HepG2 (cell line): ENCODE results near the gene RTRAF. TPM values are rescaled to one million over a fixed set of nuclear protein-coding genes. Genes with fewer than 3 reads are reported as not detected.

ENCODE experiments used
- ATAC-seq: fragments of 200-7000 bp; cut with Tn5 transposase; 3 replicates; pipeline ENCODE4 v1.9.1; 2020; ENCODE audit warnings: mild to moderate bottlenecking, moderate library complexity
- BruUV-seq: library from RNA; stranded (reverse); fragments of 400-500 nt; replicated peaks from 2 replicates; lab custom pipeline; 2021; lab: Mats Ljungman, UMichigan
- CTCF ChIA-PET: fragments of 300-600 bp; formaldehyde crosslinking; extraction: SDS; loops from one replicate; lab custom pipeline; 2021; ENCODE audit warnings: low total read pairs, inconsistent platforms, low intra/inter-chr PET ratio; lab: Yijun Ruan, JAX
- POLR2A ChIA-PET: fragments of 350-600 bp; sonication (Branson Sonifier 250); formaldehyde crosslinking; loops from one replicate; lab custom pipeline; 2020; ENCODE audit warnings: antibody characterized with exemption, inconsistent platforms; lab: Yijun Ruan, JAX
- DNase-seq: peaks from one replicate; pipeline ENCODE4 v3.0.0-alpha.2; 2015; ENCODE audit warnings: low spot score
- FAIRE-seq: peaks from 3 replicates; lab custom pipeline; 2011; peaks lifted over from hg19 to GRCh38; lab: Jason Lieb, UNC
- H2AFZ ChIP-seq: one replicate; pipeline ENCODE4 v1.6.1; 2011; ENCODE audit warnings: low read length, inconsistent platforms
- H3K27ac ChIP-seq: fragments of 300-600 bp; 3 replicates; pipeline ENCODE4 v1.8.0; 2011; ENCODE audit warnings: mixed run types, mild to moderate bottlenecking, mixed read lengths, low read length, inconsistent platforms; ENCODE audit not compliant: insufficient read depth; ENCODE audit errors: extremely low read length
- H3K27me3 ChIP-seq, 2 experiments: fragments of 200-600 bp in 1 of 2; 2 replicates in 1 of 2; 3 replicates in 1 of 2; pipeline versions ENCODE4 v1.6.0 to v1.8.0; 2011; ENCODE audit warnings: low read length in 2 of 2, mild to moderate bottlenecking in 2 of 2, moderate library complexity in 2 of 2, inconsistent platforms in 1 of 2; ENCODE audit not compliant: insufficient read depth in 2 of 2, control insufficient read depth in 1 of 2
- H3K36me3 ChIP-seq, 2 experiments: fragments of 200-600 bp in 1 of 2; replicated peaks in 1 of 2; 2 replicates in 1 of 2; 3 replicates in 1 of 2; pipeline versions ENCODE4 v1.5.1 to v1.8.0; 2011; ENCODE audit warnings: low read length in 2 of 2, inconsistent platforms in 1 of 2; ENCODE audit not compliant: insufficient read depth in 2 of 2, control insufficient read depth in 1 of 2
- H3K4me1 ChIP-seq: 2 replicates; pipeline ENCODE4 v1.5.1; 2012; ENCODE audit warnings: low read length, inconsistent platforms; ENCODE audit not compliant: insufficient read depth
- H3K4me2 ChIP-seq: 2 replicates; pipeline ENCODE4 v1.6.0; 2011; ENCODE audit warnings: low read depth, low read length, inconsistent platforms
- H3K4me3 ChIP-seq, 3 experiments: fragments of 200-600 bp in 1 of 3; sonication (generic), shearing (Covaris generic) in 1 of 3; replicated peaks in 1 of 3; 2 replicates each; pipeline ENCODE4 v1.5.1; 2011 to 2016; ENCODE audit warnings: low read length in 3 of 3, inconsistent platforms in 2 of 3, low read depth in 2 of 3, mild to moderate bottlenecking in 2 of 3, control low read depth in 1 of 3, mixed read lengths in 1 of 3; ENCODE audit not compliant: insufficient read depth in 1 of 3
- H3K79me2 ChIP-seq: one replicate; pipeline ENCODE4 v1.6.1; 2011; ENCODE audit warnings: low read length, inconsistent platforms; ENCODE audit not compliant: insufficient read depth
- H3K9ac ChIP-seq: 2 replicates; pipeline ENCODE4 v1.6.0; 2011; ENCODE audit warnings: mild to moderate bottlenecking, low read depth, low read length, inconsistent platforms; ENCODE audit not compliant: insufficient read depth
- H3K9me3 ChIP-seq: 2 replicates; pipeline ENCODE4 v1.5.1; 2012; ENCODE audit warnings: mild to moderate bottlenecking, low read length
- H4K20me1 ChIP-seq: 2 replicates; pipeline ENCODE4 v1.6.0; 2011; ENCODE audit warnings: inconsistent platforms, mild to moderate bottlenecking, low read length, moderate library complexity; ENCODE audit not compliant: insufficient read depth
- HNRNPL ChIP-seq: fragments of 200-400 bp; formaldehyde crosslinking; IDR thresholded peaks from 2 replicates; pipeline ENCODE4 v1.6.1; 2017; ENCODE audit warnings: mild to moderate bottlenecking, low read depth, low read length
- KLF12 ChIP-seq: sonication (generic); formaldehyde crosslinking; IDR thresholded peaks from 2 replicates; pipeline ENCODE4 v1.4.0; 2020; ENCODE audit warnings: missing genetic modification reagents, borderline replicate concordance
- MLX ChIP-seq: IDR thresholded peaks from 2 replicates; pipeline ENCODE4 v1.6.1; 2016
- RAD51 ChIP-seq: fragments of 450-650 bp; IDR thresholded peaks from 2 replicates; pipeline ENCODE4 v1.6.1; 2016; ENCODE audit warnings: borderline replicate concordance
- REPIN1 ChIP-seq: sonication (generic); formaldehyde crosslinking; IDR thresholded peaks from 2 replicates; pipeline ENCODE4 v1.8.0; 2022; ENCODE audit warnings: missing genetic modification reagents, low read depth, mild to moderate bottlenecking, borderline replicate concordance
- SP2 ChIP-seq: sonication (generic); formaldehyde crosslinking; IDR thresholded peaks from 2 replicates; pipeline ENCODE4 v1.5.1; 2020; ENCODE audit warnings: mild to moderate bottlenecking, missing genetic modification reagents
- TMF1 ChIP-seq: sonication (generic); formaldehyde crosslinking; IDR thresholded peaks from 2 replicates; pipeline ENCODE4 v1.8.1; 2022; ENCODE audit warnings: low read depth, missing genetic modification reagents
- ZBTB38 ChIP-seq: sonication (generic); formaldehyde crosslinking; IDR thresholded peaks from 2 replicates; pipeline ENCODE4 v1.5.1; 2020; ENCODE audit warnings: mild to moderate bottlenecking, missing genetic modification reagents
- ZEB1 ChIP-seq: IDR thresholded peaks from 2 replicates; pipeline ENCODE4 v1.6.1; 2012; ENCODE audit warnings: mild to moderate bottlenecking, low read depth, inconsistent platforms; ENCODE audit not compliant: insufficient replicate concordance
- ZFX ChIP-seq: sonication (generic); formaldehyde crosslinking; IDR thresholded peaks from 2 replicates; pipeline ENCODE4 v1.4.0; 2020; ENCODE audit warnings: mild to moderate bottlenecking, low read depth, missing genetic modification reagents, moderate library complexity
- ZNF263 ChIP-seq: sonication (generic); formaldehyde crosslinking; IDR thresholded peaks from 2 replicates; pipeline ENCODE4 v1.4.0; 2020; ENCODE audit warnings: missing genetic modification reagents
- ZNF329 ChIP-seq: sonication (generic); formaldehyde crosslinking; IDR thresholded peaks from 2 replicates; pipeline ENCODE4 v1.9.0; 2021; ENCODE audit warnings: low read depth, mild to moderate bottlenecking, missing genetic modification reagents
- ZNF510 ChIP-seq: sonication (generic); formaldehyde crosslinking; IDR thresholded peaks from 2 replicates; pipeline ENCODE4 v1.4.0; 2020; ENCODE audit warnings: low read depth, mild to moderate bottlenecking, missing genetic modification reagents
- WGBS: methylation state at CpG from one replicate; pipeline ENCODE4 v1.1.6; 2017; ENCODE audit warnings: low lambda C conversion rate; 5-methylcytosine and 5-hydroxymethylcytosine counted together
- in situ Hi-C: cut with HindIII; loops from 2 replicates; pipeline ENCODE4 v1.10.0; 2017; ENCODE audit warnings: low pct_unique_long_range_greater_than_20kb; ENCODE audit not compliant: extremely low pct_ligation_motif_present
- intact Hi-C: fragments of 100-400 bp; cut with micrococcal nuclease; formaldehyde crosslinking; loops from one replicate; pipeline ENCODE4 v1.10.0; 2022; ENCODE audit not compliant: unreplicated experiment
- polyA plus RNA-seq, 8 experiments: library from polyadenylated mRNA; depleted of rRNA in 3 of 8; stranded (reverse) in 7 of 8; unstranded in 1 of 8; fragments of >200 nt; fragmentation: Illumina TruSeq in 4 of 8; extraction: Trizol in 4 of 8; gene quantifications; 2 replicates each; pipeline versions ENCODE4 v1.2.1 to v1.2.3, GENCODE V29; 2011 to 2016; ENCODE audit warnings: low read depth in 4 of 8, missing spikeins in 1 of 8, mixed read lengths in 1 of 8; ENCODE audit not compliant: insufficient read depth in 1 of 8
- total RNA-seq, 5 experiments: library from RNA; depleted of rRNA; stranded (reverse); fragments of >200 nt; fragmentation: Illumina TruSeq; extraction: Trizol; gene quantifications; 2 replicates each; pipeline ENCODE4 v1.2.3, GENCODE V29; 2016; ENCODE audit warnings: low read depth in 1 of 5
- TF ChIP-seq, protein P1 (sequence below): sonication (generic); formaldehyde crosslinking; IDR thresholded peaks from 2 replicates; pipeline ENCODE4 v1.9.0; 2021; ENCODE audit warnings: missing genetic modification reagents, borderline replicate concordance

The RTRAF gene
- total and polyA plus RNA-seq, 2 of the 13 experiments (the other 11 are each of a cell fraction or from before 2014, with no cell fraction given): 137 to 258 TPM

DNA sequence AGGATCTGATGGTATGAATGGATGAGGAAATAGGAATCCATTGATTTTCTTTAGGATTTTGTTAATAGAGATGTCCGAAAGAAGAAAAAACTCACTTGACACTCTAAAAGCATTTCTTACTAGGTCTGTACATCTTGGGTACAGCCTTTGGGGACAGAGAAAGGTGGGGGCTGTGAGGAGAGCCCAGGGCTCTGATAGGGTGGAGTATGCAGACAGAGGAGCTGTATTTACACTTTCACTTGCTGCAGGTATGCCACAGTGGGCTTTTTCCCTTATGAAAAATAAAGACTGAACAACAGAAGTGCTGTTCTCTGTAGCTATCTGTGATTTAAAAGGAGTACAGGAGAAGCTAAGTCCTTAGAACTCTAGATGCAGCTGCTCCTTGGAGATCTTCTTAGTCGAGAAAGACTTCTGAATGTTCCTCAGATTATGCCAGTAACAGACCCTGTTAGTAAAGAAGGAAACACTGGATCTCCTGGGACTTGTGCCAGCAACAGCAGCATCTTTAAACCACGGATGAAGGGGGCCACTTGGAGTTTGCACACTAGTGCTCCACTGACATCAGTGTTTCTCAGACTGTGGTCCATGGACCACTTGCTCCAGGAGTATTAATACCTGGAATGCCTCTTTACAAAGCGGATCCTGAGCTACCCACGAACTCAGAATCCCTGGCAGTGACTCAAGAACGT lies 19.4 kb upstream of the RTRAF start:
- no TSS peak for BruUV-seq
- TF ChIP-seq ZBTB38 (CRISPR knock-in tag) (no peak), ZEB1 (no peak), MLX (CRISPR knock-in tag) (no peak), ZNF329 (CRISPR knock-in tag) (no peak), RAD51 (no peak)

GRCh38 chr14:51972566-51972965 lies 16.8 kb upstream of the RTRAF start:
- 29% methylated on average over 7 of the region's 7 CpGs for WGBS
- H3K4me2 ChIP-seq: no peak overlapping the region
- ATAC-seq: no peak
- no peak overlapping the region for H3K9ac ChIP-seq
- H3K27me3 ChIP-seq: peaks cover 4 to 26% of the 10 kb centered on the region in 2 experiments; a peak in 3 of 5 replicates
- BruUV-seq: no TSS peak
- H3K4me1 ChIP-seq: no peaks in the 10 kb centered on the region
- intact Hi-C loops: no loop called here
- no peaks in the 10 kb centered on the region for H3K79me2 ChIP-seq
- DNase-seq: no peak
- CTCF ChIA-PET: no interaction called here
- POLR2A ChIA-PET: no interaction called here
- H3K36me3 ChIP-seq: no peaks in the 10 kb centered on the region
- no peaks in the 10 kb centered on the region for H3K9me3 ChIP-seq
- in situ Hi-C loops: no loop called here
- TF ChIP-seq, protein P1, sequence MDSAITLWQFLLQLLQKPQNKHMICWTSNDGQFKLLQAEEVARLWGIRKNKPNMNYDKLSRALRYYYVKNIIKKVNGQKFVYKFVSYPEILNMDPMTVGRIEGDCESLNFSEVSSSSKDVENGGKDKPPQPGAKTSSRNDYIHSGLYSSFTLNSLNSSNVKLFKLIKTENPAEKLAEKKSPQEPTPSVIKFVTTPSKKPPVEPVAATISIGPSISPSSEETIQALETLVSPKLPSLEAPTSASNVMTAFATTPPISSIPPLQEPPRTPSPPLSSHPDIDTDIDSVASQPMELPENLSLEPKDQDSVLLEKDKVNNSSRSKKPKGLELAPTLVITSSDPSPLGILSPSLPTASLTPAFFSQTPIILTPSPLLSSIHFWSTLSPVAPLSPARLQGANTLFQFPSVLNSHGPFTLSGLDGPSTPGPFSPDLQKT: no peak
- TF ChIP-seq KLF12 (CRISPR knock-in tag) (no peak), ZFX (CRISPR knock-in tag) (no peak), ZNF510 (CRISPR knock-in tag) (no peak), TMF1 (CRISPR knock-in tag) (no peak), REPIN1 (CRISPR knock-in tag) (no peak), ZNF263 (CRISPR knock-in tag) (no peak), HNRNPL (no peak), SP2 (CRISPR knock-in tag) (no peak)
- no peak overlapping the region for H3K4me3 ChIP-seq
- no peaks in the 10 kb centered on the region for H4K20me1 ChIP-seq
- FAIRE-seq: no peak
- no peak overlapping the region for H3K27ac ChIP-seq
- no peak overlapping the region for H2AFZ ChIP-seq

More for the DNA sequence above, 19.4 kb upstream of the RTRAF start:
- CTCF ChIA-PET: no interaction called here
- Histone ChIP-seq H3K4me2 (no peak overlapping the region), H3K9ac (no peak overlapping the region), H3K27me3 (peaks cover 4 to 38% of the 10 kb centered on the region in 2 experiments; a peak in 3 of 5 replicates), H3K9me3 (no peaks in the 10 kb centered on the region), H4K20me1 (no peaks in the 10 kb centered on the region), H3K4me3 (no peak overlapping the region), H3K36me3 (no peaks in the 10 kb centered on the region), H2AFZ (no peak overlapping the region), H3K27ac (no peak overlapping the region), H3K79me2 (no peaks in the 10 kb centered on the region), H3K4me1 (no peaks in the 10 kb centered on the region)
- intact Hi-C loops (no loop called here), in situ Hi-C loops (no loop called here)
- POLR2A ChIA-PET: no interaction called here
- ATAC-seq: no peak
- FAIRE-seq: no peak
- 0% methylated on average over 5 of the region's 6 CpGs for WGBS
- DNase-seq: no peak
